ENCODE measurements around the gene SESN1.

- TF ChIP-seq CTCF (IDR thresholded peaks at IDR 0.05 in 8 of 11, conservative IDR thresholded peaks at IDR 0.05 in 3 of 11) (no peak), POLR2AphosphoS5 (IDR thresholded peaks at IDR 0.05) (no peak), POLR2A (IDR thresholded peaks at IDR 0.05) (no peak)
Measured at GRCh38 chr6:109036574-109037294, 57.9 kb downstream of the SESN1 start.
